Measurements from ENCODE around the gene CLEC3A. TPM values are rescaled to one million over a fixed set of nuclear protein-coding genes. Genes with fewer than 3 reads are reported as not detected.

CLEC3A gene
- total and polyA plus RNA-seq, 7 experiments from 2014 or later = not detected

DNA sequence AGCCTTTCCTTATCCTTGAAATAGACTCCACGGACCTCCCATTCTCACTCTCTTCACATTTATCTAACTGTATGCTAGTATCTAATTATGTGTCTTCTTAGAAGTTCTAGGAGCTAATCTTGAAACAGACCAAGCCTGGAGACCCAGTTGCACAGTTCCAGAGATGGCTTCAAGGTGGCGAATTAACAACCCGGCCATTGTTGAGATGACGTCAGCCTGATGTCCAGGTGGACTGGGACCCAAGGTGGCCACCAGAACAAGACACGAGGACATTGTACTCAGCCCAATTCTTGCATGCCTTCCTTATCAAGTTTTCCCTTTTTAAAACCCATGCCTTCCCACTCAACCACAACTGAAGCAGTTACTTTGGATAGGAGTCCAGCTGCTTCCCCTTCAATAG, 47.6 kb downstream of the CLEC3A start:
- no peak overlapping the region for H3K27ac Mint-ChIP-seq
- DNase-seq (no peak), ATAC-seq (no peak)
- H3K4me1 Mint-ChIP-seq = no peaks in the 10 kb centered on the region
- H3K27ac ChIP-seq (ENCODE audit: low read depth, low read length) = no peak overlapping the region
- H3K27me3 Mint-ChIP-seq = peaks cover 7 to 26% (median 16%) of the 10 kb centered on the region in 5 donors
- intact Hi-C loops (cut with micrococcal nuclease) = no loop called here
- no peaks in the 10 kb centered on the region for H3K4me1 ChIP-seq (ENCODE audit: control insufficient read depth in 2 of 2, insufficient read depth in 2 of 2, low read length in 2 of 2)
- peaks cover 0 to 3% (median 0%) of the 10 kb centered on the region in 11 donors for H3K9me3 Mint-ChIP-seq
- ChIA-PET POLR2A (no interaction called here), CTCF (no interaction called here)
- no peaks in the 10 kb centered on the region for H3K36me3 ChIP-seq (ENCODE audit: control insufficient read depth in 2 of 3, insufficient read depth in 3 of 3, low read length in 3 of 3)
- no peak overlapping the region for H3K4me3 Mint-ChIP-seq
- H3K27me3 ChIP-seq (ENCODE audit: control insufficient read depth in 2 of 2, insufficient read depth in 2 of 2, low read length in 2 of 2) = no peaks in the 10 kb centered on the region
- H3K36me3 Mint-ChIP-seq = no peaks in the 10 kb centered on the region
- no peaks in the 10 kb centered on the region for H3K9me3 ChIP-seq (ENCODE audit: control insufficient read depth in 2 of 3, low read length in 3 of 3)
- no peak overlapping the region for H3K4me3 ChIP-seq (ENCODE audit: low read length)

GRCh38 chr16:78072275-78072674, 49.9 kb downstream of the CLEC3A start:
- intact Hi-C loops (cut with micrococcal nuclease) = no loop called here

DNA sequence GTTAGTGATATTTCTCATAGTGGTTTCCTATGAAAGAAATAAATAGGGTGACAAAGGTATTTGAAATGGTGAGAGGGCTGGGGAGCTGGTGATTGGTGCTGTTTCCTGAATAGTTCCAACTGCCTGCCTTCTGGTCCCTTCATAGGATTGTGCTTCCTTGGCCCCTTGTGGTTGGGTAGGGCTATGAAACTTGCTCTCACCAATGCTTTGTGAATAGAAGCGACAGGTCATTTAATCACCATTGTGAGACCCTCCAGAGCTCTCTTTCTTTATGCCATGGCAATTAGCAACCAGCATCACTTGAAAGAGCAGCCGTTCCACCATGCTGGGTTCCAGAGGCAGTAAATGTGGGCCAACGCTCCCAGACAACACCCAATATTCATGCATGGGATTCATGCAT, 53.5 kb downstream of the CLEC3A start:
- H3K9me3 Mint-ChIP-seq = peaks cover 0 to 5% (median 0%) of the 10 kb centered on the region in 11 donors
- H3K36me3 Mint-ChIP-seq = no peaks in the 10 kb centered on the region

More at GRCh38 chr16:78072275-78072674, 49.9 kb downstream of the CLEC3A start:
- no peak for ATAC-seq
- no peak overlapping the region for H3K4me3 ChIP-seq (ENCODE audit: low read length)
- CTCF ChIA-PET = no interaction called here
- DNase-seq = no peak
- H3K27ac Mint-ChIP-seq = no peak overlapping the region
- H3K36me3 Mint-ChIP-seq = no peaks in the 10 kb centered on the region
- POLR2A ChIA-PET = no interaction called here
- H3K4me1 Mint-ChIP-seq = no peaks in the 10 kb centered on the region
- H3K36me3 ChIP-seq (ENCODE audit: control insufficient read depth in 2 of 3, insufficient read depth in 3 of 3, low read length in 3 of 3) = no peaks in the 10 kb centered on the region
- H3K27me3 Mint-ChIP-seq = peaks cover 5 to 21% (median 11%) of the 10 kb centered on the region in 5 donors
- no peaks in the 10 kb centered on the region for H3K27me3 ChIP-seq (ENCODE audit: control insufficient read depth in 2 of 2, insufficient read depth in 2 of 2, low read length in 2 of 2)
- H3K9me3 Mint-ChIP-seq = no peaks in the 10 kb centered on the region
- H3K9me3 ChIP-seq (ENCODE audit: control insufficient read depth in 2 of 3, low read length in 3 of 3) = no peaks in the 10 kb centered on the region
- H3K4me3 Mint-ChIP-seq = no peak overlapping the region
- no peak overlapping the region for H3K27ac ChIP-seq (ENCODE audit: low read depth, low read length)
- H3K4me1 ChIP-seq (ENCODE audit: control insufficient read depth in 2 of 2, insufficient read depth in 2 of 2, low read length in 2 of 2) = no peaks in the 10 kb centered on the region

GRCh38 chr16:78081341-78081740, 59.0 kb downstream of the CLEC3A start:
- Mint-ChIP-seq H3K36me3 (no peaks in the 10 kb centered on the region), H3K27me3 (peaks cover 0 to 34% (median 15%) of the 10 kb centered on the region in 5 donors), H3K4me3 (no peak overlapping the region), H3K27ac (no peak overlapping the region), H3K4me1 (no peaks in the 10 kb centered on the region), H3K9me3 (peaks cover 0 to 5% (median 0%) of the 10 kb centered on the region in 11 donors)
- no peaks in the 10 kb centered on the region for H3K9me3 ChIP-seq (ENCODE audit: control insufficient read depth in 2 of 3, low read length in 3 of 3)
- CTCF ChIA-PET = no interaction called here
- H3K4me3 ChIP-seq (ENCODE audit: low read length) = no peak overlapping the region
- H3K27me3 ChIP-seq (ENCODE audit: control insufficient read depth in 2 of 2, insufficient read depth in 2 of 2, low read length in 2 of 2) = no peaks in the 10 kb centered on the region
- no peaks in the 10 kb centered on the region for H3K4me1 ChIP-seq (ENCODE audit: control insufficient read depth in 2 of 2, insufficient read depth in 2 of 2, low read length in 2 of 2)
- no peak overlapping the region for H3K27ac ChIP-seq (ENCODE audit: low read depth, low read length)
- H3K36me3 ChIP-seq (ENCODE audit: control insufficient read depth in 2 of 3, insufficient read depth in 3 of 3, low read length in 3 of 3) = no peaks in the 10 kb centered on the region
- no peak for DNase-seq
- ATAC-seq = no peak
- intact Hi-C loops (cut with micrococcal nuclease) = no loop called here
- POLR2A ChIA-PET = no interaction called here

More for the DNA sequence above, 53.5 kb downstream of the CLEC3A start:
- Histone ChIP-seq H3K4me3 (ENCODE audit: low read length) (no peak overlapping the region), H3K27ac (ENCODE audit: low read depth, low read length) (no peak overlapping the region), H3K4me1 (ENCODE audit: control insufficient read depth in 2 of 2, insufficient read depth in 2 of 2, low read length in 2 of 2) (no peaks in the 10 kb centered on the region), H3K36me3 (ENCODE audit: control insufficient read depth in 2 of 3, insufficient read depth in 3 of 3, low read length in 3 of 3) (no peaks in the 10 kb centered on the region), H3K27me3 (ENCODE audit: control insufficient read depth in 2 of 2, insufficient read depth in 2 of 2, low read length in 2 of 2) (no peaks in the 10 kb centered on the region), H3K9me3 (ENCODE audit: control insufficient read depth in 2 of 3, low read length in 3 of 3) (no peaks in the 10 kb centered on the region)
- intact Hi-C loops (cut with micrococcal nuclease) = no loop called here
- no peak overlapping the region for H3K27ac Mint-ChIP-seq
- no peaks in the 10 kb centered on the region for H3K4me1 Mint-ChIP-seq
- peaks cover 4 to 24% (median 11%) of the 10 kb centered on the region in 5 donors for H3K27me3 Mint-ChIP-seq
- no peak for ATAC-seq
- POLR2A ChIA-PET = no interaction called here
- CTCF ChIA-PET = no interaction called here
- DNase-seq = no peak
- no peak overlapping the region for H3K4me3 Mint-ChIP-seq

Other genes with a start within 250 kb of the CLEC3A start
- not detected for gene VAT1L, start 234.0 kb upstream of the CLEC3A start, total RNA-seq
- gene VAT1L, start 234.0 kb upstream of the CLEC3A start, polyA plus RNA-seq = not detected
- 10 to 100 TPM; 19.2 to 31.1 (median 26.1) TPM for gene WWOX, start 77.1 kb downstream of the CLEC3A start, total RNA-seq
- 10 to 100 TPM; 13.8 to 16.8 TPM for gene WWOX, start 77.1 kb downstream of the CLEC3A start, polyA plus RNA-seq